A549 treated with CORT108297 at 1 μM for 4 hours (cell line): ENCODE results near the gene PPP1R3G. TPM values are rescaled to one million over a fixed set of nuclear protein-coding genes. Genes with fewer than 3 reads are reported as not detected.

Experiments
- total RNA-seq: library from RNA; stranded (reverse); fragments of 200-300 nt; extraction: Qiagen RNA extraction; gene quantifications from 5 replicates; pipeline ENCODE4 v1.2.3, GENCODE V29; 2022

PPP1R3G gene
- 1.1 to 2.0 TPM (median 1.4 TPM) in 5 replicates for total RNA-seq

GRCh38 chr6:5084781-5085647 is at the start of gene PPP1R3G:
PPP1R3G (plus strand) TSS chr6:5085341; CDS start chr6:5085486, 145 bp downstream.

Other genes starting within 250 kb of the PPP1R3G start
- 21.2 to 31.8 TPM (median 25.2 TPM) in 5 replicates for gene RPP40, start 81.3 kb upstream of the PPP1R3G start, total RNA-seq
- 25.7 to 36.4 TPM (median 33.0 TPM) in 5 replicates for gene LYRM4, start 175.6 kb downstream of the PPP1R3G start, total RNA-seq
- 10.3 to 11.5 TPM (median 11.1 TPM) in 5 replicates for gene FARS2, start 176.2 kb downstream of the PPP1R3G start, total RNA-seq